ENCODE measurements around the gene CIDEB.
"Not testable (repeated sequence)": the region's sequence is repeated elsewhere in the genome, so short reads cannot be mapped to it uniquely, and the experiment has no call there.

CIDEB gene

GRCh38 chr14:24330973-24331674, 23.3 kb upstream of the CIDEB start:
- TF ChIP-seq CTCF (IDR thresholded peaks at IDR 0.05; ENCODE audit: extremely low read depth, missing control alignments): no peak

DNA sequence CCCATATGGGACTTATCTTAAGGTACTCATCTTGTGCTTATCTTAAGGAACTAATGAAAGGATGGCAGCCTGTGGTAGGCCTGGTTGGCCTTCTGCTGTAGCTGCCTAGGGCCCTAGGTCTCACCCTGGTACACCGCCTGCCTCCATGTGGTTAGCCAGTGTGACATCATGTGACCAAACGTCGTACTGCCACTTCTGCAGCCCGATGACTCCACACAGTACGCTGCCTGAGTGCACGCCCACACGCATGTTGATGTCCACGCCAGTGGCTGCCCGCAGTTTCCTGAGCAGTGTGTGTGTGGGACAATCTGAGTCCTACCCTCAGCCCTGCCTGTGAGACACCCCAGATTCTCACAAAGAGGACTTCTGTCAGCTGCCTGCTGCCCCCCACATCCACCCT, 22.0 kb upstream of the CIDEB start:
- no peak for TF ChIP-seq CTCF (IDR thresholded peaks at IDR 0.05; ENCODE audit: extremely low read depth, missing control alignments)
- DNase-seq (ENCODE audit: low spot score): no peak

More at GRCh38 chr14:24330973-24331674, 23.3 kb upstream of the CIDEB start:
- no peak for DNase-seq (ENCODE audit: low spot score)

DNA sequence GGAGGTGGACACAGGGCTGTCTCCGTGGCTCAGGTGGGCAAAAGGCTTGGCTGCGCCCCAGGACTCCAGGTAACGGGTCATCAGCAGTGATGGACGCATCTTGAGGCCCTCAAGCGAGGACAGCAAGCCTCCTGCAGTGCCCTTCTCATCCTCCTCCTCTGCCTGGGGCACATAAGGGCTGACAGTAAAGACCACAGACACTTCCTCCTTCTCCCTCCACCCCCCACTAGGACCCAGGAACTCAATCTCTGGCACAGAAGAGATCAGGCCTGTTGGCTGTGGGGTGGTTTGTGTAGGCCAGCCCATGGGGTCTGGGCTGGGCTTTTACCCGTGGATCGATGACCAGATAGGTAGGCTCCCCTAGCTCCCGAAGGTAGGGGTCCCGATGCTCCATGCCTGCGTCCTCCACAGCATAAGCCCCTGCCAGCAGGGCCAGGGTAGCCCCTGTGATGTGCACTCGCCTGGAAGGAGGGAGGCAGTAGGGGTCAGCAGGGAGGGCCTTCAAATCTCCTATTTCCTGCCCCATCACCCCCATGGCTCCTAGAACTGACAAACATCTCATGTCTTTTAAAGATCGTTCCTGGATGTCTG, 21.4 kb upstream of the CIDEB start:
- no peak for DNase-seq (ENCODE audit: low spot score)

GRCh38 chr14:24327914-24328313, 20.1 kb upstream of the CIDEB start:
- not testable (repeated sequence) for DNase-seq (ENCODE audit: low spot score)
- TF ChIP-seq CTCF (IDR thresholded peaks at IDR 0.05; ENCODE audit: extremely low read depth, missing control alignments): peak; percentile 40

More for the DNA sequence above, 21.4 kb upstream of the CIDEB start:
- TF ChIP-seq CTCF (IDR thresholded peaks at IDR 0.05; ENCODE audit: extremely low read depth, missing control alignments): no peak

DNA sequence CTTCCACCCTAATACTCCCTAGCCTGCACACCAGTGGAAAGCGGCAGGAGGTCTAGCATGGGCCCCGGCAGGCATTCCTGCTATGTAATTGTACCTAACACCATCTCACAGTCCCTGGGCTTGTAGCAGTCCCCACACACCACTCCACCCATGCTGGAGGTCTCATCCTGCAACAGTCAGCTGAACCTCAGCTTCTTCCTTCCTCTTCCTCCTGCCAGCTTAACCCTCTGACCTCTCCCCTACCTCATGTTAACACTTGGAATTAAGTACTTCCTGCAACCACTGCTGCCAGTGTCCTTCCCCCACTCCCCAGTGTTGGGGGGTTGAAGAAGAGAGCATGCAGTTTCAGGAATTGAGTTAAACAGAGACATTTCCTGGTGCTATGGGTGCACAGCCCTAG, 19.5 kb upstream of the CIDEB start:
- TF ChIP-seq CTCF (IDR thresholded peaks at IDR 0.05; ENCODE audit: extremely low read depth, missing control alignments): no peak
- no peak for DNase-seq (ENCODE audit: low spot score)

DNA sequence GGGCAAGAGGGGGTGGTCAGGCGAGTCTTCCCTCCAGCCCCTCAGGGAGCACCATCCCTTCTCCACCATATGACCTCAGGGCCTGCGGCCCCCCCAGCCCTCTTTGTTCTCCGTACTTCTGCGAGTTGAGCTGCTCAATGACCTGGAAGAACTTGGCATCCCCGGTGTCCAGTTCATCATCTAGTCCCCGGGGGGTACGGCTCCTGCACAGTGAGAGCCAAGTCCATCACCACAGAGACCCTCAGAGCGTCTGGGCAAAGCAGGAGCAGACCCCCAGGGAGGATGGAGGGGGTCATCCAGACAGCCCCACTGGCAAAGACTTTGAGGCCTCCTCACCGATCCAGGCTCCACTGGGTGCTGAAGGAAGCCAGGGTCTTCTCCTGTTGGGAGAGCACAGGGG, 18.2 kb upstream of the CIDEB start:
- TF ChIP-seq CTCF (IDR thresholded peaks at IDR 0.05; ENCODE audit: extremely low read depth, missing control alignments): no peak
- DNase-seq (ENCODE audit: low spot score): no peak

DNA sequence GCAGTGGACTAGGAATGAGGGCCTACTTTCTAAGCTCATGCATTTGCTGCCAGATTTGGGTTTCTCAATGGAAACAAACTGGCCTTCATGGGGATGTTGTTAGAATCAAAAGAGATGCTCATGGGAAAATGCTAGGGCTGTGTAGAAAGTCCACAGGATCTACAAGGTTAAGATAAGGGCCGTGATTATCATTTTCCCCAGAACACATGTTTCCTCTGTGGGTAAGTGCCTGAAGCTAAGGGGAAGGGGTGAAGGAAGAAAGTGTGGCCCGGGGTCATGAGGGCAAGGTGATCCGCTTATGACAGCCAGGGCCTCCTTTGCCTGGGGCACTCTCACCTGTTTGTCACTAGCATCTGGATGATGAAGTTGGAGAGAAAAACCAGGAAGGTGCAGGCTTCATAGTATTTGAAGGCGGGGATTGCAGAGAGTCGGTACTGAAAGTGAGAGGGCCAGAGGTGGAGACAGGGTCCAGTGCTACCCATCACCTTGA, 17.3 kb upstream of the CIDEB start:
- DNase-seq (ENCODE audit: low spot score): no peak
- no peak for TF ChIP-seq CTCF (IDR thresholded peaks at IDR 0.05; ENCODE audit: extremely low read depth, missing control alignments)
